Activated CD8-positive, alpha-beta memory T cell treated with anti-CD3 and anti-CD28 coated beads for 1 hour (primary cell): ENCODE measurements around the gene RADIL.
A peak's percentile ranks its signal among the peaks of the same experiment; 100 is the strongest.

Experiments used
- DNase-seq, 2 donors: peaks; one replicate each; pipeline ENCODE4 v3.0.0-alpha.2; 2020; ENCODE audit warnings: low read depth in 1 of 2; ENCODE audit errors: extremely low read depth in 1 of 2

The RADIL gene

DNA sequence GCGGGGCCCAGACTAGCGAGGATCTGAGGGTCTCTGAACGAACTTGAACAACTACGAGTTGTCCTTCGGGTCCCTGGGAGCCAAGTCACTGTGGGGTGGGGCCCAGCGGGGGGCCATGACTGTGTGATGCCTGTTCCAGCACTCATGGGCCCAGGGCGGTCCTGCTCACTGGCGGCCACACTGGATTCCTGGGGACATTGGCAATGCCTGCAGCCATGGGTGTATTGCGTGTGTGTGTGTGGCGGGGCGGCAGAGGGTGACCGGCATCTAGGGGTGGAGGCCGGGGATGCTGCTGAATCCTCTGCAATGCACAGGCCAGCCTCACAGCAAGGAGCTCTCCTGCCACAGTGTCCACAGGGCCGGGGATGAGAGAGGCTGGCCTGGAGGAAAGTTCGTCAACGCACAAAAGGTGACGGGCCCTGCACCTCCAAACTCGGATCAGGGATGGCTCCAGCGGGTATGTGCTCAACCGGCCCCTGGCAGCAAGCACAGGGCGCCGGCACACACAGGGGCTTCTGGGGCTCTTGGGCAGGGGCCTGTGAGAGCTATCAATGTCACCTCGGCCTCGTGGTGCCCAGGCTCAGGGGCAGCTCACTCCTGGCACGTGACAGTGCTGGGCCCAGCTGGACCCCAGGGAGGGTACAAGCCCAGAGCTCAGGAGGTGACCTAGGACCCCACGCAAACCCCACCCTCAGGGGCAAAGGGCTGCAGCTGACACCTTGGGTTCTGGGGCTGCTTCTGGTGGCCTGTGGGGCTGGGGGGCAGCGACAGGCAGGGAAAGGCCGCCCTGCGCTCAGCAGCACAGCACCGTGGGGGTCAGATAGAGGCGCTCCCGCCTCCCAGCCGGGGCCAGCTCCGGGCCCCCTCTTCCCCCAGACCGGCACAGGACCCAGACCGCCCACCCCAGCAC is 49.6 kb downstream of the RADIL start:
- no peak for DNase-seq

DNA sequence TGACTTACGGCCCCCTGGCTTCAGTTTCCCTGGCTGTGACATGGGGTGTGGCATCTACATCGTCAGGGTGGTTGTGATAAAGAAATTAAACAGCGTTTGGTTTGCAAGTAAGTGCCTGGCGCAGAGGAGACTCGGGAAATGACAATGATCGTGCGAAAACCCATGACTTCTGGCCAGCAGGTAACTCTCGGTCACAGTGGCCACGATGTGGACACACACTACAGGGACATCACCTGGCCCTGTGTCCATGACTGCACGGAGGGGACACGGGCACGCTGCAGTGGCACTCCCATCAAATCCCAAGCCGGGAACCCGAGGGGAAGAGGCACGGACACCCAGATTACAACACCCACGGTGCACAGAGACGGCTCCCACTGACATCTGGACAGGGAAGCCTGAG is 50.3 kb downstream of the RADIL start:
- no peak for DNase-seq

DNA sequence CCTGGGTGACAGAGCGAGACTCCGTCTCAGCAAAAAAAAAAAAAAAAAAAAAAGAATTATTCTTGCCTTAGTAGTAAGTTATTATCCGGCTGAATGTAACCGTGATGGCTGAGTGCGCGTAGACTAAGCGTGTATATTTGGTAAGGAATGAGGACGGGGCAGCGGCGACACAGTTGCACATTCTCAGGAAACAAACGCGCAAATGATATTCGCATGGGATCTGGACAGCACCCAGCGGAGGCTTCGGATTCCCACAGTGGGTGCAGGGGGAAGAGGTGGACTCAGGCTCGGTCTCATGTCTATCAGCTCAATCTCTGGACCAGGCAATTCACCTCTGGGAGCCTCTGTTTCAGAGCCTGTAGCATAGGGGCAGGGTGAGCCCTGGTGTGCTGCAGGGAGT is 50.8 kb downstream of the RADIL start:
- DNase-seq, result no peak

DNA sequence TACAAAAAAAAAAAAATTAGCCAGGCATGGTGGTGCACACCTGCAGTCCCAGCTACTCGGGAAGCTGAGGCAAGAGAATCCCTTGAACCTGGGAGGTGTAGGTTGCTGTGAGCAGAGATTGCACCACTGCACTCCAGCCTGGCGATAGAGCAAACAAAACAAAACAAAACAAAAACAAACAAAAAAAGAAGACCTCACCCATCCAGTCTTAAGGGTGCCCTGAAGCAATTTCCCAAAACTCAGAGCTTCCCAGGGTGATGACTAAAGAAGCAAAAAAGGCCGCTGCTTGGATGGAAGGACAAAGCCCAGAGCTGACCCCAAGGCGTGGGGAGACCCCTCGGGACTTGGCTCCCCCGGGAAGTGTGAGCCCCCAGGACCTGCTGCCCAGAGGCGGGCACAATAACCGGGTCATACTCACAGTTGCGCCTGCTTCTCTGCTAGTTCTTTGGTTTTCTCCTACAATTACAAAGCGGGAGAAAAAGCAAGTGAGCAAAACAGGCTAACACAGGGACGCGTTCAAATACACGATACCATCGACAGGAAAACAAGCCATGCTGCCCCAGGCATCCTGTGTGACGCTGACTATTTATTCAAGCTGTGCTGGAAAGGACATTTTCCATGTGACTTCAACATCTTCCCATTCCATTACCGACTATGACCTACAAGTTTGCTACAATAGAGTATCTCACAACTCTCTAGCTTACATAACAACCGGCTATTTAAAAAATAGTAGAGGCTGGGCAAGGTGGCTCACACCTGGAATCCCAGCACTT is 51.6 kb downstream of the RADIL start:
- no peak for DNase-seq

DNA sequence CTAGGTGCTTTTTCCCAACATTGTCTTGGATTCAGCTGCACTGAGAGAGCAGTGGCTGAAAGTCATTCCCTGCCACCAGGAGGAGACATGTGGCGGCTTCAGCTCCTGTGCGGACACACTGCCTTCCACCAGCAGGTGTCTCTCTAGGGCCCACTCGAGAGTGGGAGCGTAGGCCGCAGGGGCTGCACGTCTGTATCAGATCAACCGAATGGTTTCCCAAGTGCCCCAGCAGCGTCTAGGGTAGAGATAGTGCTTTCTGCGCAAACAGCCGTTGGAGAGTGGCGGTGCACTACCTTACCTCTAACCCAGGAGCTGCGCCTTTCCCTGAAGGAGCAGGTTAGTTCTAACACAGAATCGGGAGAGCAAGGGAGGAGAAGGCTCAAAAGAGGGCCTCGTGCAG is 53.3 kb downstream of the RADIL start:
- peak in 1 of 2 donors; percentile 22 for DNase-seq

DNA sequence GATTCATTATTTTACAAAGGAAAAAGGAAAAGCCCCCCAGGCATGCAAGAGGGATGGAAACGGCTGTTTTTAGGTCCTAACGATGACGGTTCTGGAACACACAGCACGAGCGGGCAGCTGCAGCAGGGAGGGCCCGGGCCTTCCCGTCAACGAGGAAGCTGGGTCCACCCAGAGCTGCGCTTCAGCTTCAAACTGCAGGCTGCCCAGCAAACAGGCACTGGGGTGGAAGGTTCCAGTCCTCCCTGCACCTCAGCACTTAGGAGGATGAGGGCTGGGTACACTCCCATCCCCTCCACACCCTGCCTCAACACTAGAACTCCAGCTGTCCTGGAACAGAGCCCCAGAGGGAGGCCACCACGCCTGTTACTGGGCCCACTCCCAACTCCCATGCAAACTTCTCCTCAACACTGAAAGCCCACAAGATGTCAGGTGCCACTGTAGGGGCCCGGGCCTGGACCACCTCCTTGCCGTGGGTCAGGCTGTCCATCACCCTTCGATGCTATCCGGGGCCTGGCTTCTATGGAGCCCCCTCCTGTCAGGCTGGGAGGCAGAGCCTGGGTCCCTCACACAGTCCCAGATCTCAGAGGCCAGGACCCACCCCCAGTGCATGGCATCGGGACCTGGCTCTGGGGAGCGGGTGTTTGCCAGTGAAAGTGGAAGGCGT is 54.7 kb downstream of the RADIL start:
- no peak for DNase-seq

DNA sequence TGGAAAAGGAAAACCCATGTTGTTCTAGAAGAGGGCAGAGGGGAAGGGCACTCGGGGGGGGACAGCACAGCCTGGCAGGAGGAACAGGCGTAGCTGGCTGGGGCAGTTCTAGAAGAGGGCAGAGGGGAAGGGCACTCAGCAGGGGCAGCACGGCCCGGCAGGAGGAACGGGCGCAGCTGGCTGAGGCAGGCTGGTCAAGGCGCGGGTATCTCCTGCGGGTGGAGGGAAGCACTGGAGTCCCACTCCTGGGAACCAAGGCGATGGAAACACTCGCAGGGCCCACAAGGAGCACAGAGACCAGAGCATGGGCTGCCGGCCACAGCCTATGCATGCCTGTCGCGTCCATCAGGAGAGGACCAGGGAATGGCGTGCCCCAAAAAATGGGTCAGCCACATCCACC is 58.4 kb downstream of the RADIL start:
- no peak for DNase-seq

DNA sequence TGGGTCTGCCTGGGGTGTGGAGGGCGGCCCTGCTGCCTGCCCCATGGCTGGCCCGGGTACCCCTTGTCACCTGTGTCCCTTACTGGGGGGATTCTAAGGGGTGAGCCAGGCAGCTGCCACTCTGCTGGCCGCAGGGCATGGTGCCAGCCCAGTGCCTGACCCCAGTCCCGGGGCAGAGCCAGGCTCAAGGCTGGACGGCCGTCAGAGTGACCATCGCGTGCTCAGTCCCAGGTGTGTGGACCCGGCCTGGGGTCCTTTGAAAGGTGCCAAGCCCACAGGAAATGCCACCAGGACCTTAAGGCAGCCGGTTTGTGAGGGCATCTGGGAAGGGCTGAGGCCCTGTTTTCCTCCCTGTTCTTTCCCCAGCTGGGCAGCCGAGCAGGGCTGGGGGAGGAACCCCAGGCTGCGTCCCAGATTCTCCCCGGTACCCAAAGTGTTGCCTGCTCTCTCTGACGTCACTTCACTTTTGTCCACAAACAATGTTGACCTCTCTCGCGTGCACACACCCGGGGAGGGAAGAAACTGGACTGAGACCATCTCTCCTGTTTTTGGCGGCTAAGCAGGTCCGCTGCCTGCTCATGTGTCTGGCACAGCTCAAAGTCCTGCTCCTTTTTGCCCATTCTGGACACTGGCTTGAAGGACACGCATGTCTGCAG is 59.3 kb downstream of the RADIL start:
- no peak for DNase-seq

DNA sequence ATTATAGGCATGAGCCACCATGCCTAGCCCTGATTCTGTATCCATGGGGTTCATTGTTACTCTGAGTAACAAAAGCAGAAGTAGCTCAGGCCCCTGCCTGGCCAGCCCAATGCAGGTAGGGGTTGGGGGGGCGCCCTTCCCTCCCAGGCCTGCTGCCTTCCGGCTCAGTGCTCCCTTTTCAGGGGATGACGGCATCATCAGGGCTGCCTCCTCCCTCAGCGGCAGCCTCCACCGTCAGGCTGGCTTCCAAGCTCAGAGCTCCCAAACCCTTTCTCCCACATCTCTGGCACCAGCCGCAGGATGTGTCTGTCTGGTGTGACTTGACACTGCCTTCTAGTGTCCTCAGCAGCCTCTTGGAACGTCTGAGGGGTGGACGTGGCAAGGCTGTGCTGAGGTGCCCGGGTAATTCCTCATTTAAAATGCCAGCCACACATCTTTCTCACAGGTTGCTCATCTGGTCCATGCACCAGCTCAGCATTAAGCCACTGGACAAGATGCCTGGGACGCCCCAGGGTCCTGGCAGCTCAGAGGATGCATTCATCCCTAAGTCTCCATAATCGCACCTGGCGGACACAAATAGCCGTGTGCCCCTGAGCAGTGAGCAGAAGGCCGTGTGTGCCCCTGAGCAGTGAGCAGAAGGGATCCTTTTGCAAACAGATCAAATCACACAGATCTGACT is 59.9 kb downstream of the RADIL start:
- no peak for DNase-seq

DNA sequence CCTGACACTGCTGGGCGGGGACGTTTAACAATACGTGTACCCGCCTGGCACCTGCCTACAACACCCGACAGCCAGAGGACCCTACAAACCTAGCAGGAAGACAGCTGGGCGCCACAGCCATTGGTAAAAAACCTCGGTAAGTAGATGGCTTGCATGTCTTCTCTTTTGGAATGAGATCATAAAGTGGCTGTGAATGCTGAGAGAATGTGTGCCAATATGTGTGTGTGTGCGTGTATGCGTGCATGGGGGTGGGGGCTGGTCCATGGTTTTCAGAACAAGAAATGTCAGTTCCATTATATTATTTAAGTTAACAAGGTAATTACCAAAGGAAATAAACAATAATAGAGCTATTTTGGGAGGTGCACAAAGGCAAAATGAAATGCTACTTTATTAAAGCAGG is 60.8 kb downstream of the RADIL start:
- DNase-seq, result no peak

DNA sequence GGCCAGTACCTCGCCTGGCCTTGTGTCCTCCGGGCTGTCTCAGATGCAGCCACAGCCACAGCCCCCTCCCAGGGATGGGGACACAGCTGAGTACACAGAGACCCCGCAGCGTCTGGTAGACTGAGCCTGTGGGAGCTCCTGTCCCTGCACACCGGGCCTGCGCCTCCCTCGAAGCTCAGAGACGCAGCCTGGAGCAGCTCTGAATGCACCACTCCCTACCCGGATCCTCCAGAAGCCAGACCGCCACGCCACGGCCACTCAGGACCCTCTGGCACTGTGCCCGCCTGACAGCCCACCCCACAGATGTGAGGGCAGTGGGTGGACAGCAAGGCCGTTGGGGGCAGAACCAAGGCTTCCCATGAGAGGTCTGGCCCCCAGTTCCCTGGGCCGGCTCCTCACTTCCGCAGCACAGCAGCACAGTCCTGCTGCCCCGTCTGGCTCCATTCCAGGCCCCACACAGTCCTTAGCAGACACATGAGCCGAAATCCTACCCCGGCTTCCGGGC is 62.5 kb downstream of the RADIL start:
- DNase-seq, result no peak

DNA sequence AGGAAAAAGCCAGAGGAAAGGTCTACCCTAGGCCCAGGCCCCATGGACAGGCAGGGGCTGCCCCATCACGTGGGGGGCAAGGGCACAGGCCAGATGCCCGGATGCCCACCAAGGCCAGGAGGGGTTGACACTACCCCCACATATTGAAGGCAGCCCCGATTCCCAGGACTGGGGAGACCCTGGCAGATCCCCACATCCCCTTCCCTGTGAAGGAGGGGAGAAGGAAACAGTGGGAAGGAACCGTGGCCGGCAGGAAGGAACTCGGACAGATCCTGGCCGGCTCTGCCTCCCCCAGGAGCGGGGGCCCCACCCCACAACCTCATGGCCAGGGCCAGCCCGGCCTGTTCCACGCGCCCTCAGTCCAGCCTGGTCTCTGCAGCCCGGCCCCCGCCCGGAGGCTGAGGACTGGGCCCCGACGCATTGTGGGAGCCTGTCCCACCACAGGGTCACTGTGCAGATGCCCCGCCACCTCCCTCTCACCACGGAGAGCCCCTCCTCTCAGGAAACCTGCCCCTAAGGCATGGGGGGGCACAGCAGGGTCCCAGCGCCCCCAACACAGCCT is 63.0 kb downstream of the RADIL start:
- DNase-seq, result no peak

DNA sequence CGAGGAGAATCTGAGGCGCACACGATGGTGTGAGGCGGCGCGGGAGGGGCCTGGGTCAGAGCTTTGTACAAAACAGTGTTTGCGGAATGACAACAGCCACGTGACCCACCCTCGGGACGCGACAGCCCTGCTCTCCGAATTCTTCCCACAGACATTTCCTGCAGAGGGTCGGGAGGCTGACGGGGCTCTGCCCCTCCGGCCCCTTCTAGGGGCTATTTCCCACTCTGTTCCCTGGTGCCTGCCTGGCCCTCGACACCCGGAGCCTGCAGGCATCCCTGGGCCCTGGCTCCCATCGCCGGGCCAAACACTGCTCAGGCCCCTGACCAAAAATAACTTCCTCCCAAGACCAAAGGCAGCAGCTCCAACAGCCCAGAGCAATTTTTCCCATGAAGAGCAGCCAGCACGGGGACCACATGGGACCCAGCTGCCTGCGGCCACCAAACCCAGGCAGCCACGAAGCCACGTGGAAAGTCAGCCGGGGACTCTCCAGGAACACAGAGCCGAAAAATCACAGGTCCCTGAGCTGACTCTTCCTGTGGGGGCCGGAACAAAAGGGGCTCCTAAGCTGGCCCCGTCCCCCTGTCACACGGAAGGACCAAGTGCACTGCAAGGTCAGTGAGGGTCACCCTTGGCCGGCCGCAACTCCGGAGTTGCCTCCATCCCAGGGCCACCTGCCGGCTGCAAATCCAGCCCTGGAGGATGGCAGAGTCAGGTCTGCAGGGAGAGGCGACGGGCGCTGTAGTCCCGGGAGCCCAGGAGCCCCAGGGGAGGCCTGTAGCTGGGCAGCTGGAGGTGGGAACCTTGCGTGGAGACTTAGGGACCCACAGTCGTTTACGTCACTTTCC is 63.7 kb downstream of the RADIL start:
- no peak for DNase-seq

DNA sequence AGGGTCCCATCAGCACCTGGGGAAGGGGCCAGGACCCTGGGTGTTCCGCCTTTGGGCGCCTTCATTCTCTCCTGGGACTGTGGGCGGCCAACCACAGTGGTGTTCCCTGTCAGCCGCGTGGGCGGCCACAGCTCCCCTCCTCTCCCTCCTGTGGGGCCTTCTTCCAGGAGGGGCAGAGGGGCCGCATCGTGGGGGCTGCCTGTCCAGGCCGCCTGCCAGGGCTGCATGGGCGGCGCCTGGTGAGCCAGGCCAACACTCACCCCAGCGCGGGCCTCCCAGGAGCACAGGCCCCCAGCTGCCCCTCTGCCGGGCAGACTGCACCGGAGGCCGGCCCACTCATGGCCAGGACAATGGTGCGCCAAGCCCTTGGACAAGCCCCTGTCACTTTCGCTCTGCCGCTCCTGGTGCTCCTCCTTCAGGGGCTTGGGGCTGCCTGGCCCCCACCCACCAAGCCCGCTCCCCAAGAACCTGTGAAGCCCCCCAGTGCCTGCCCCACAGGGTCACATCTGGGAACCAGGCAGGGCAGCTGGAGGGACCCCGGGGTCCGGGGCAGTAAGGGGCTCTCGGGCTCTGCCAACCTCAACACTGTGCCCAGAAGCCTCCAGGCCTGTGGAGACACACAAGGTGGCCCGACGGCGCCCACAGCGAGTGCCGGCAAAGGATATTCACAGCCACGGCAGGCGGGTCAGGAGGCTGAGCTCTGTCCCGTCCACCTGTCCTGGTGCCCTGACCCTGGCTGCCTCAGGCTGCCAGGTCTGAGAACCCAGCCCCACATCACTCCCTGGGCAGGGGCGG is 65.3 kb downstream of the RADIL start:
- no peak for DNase-seq

DNA sequence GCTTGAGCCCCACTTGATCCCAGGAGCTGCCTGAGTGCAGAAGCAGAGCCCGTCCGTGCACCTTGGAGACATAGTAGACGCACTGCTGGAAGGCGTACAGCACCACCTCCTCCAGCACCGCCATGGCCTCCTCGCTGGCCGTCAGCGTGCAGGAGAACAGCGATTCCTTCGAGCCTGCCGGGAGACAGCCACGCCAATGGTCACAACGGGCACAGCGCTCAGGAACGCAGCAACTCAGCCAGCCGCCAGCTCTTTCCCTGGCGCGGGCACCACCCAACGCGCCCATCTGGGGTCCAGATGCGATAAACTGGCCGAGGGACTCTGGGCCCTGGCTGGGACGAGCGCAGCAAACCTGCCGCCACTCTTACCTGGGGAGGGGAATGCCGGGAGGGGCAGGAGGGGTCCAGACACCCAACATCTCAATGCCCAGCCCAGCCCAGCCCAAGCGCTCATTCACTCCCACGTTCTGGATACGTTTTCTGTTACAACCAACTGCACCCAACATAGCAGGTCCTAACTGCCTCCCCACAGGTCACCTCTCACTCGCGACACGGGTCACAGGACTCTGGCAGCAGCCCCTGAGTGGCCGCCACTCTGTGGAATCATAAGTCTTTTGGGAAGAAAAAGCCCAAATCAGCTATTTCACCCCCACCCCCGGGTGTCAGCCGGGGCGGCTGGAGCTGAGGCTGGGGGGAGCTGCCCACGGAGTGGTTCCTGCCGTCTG is 66.2 kb downstream of the RADIL start:
- no peak for DNase-seq

DNA sequence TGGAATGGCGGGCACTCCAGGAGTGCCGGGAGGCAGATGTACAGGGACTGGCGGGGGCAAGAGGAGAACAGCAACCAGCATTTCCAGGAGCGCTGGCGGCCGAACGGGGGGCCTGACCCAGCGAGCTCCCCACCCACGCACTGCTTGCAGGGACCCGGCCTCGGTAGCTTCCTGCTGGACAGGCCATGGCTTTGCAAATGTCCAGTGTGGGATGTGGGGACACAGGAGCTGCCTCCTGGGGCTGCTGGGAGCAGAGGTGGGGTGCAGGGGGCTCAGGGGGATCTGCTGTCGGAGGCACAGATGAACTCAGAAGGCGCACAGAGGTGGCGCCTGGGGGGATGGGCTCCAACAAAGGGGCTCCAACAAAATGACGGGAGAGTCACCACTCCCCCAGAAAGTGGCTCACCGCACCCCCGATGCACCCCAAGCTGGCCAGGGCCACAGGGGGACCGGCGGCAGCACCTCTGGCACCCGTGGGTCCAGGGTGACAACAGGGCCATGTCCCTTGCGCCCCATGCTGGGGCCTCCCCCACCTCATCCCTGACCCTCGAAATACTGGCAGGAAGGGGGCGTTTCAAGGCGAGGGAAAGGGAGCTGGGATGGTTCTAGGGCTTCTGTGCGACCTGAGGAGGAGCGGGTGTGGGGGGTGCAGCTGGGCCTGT is 67.0 kb downstream of the RADIL start:
- DNase-seq, result no peak
